Tibial nerve (tissue), 4 donors: ENCODE measurements around the gene CD302.

ENCODE experiments used
- CTCF ChIP-seq, 5 experiments: fragments of 200-600 bp in 3 of 5; fragments of 450-650 bp in 2 of 5; sonication (generic) in 3 of 5; IDR thresholded peaks; one replicate each; pipeline ENCODE4 v1.5.1; 2016 to 2019; ENCODE audit warnings: antibody characterized with exemption in 5 of 5, mild to moderate bottlenecking in 3 of 5, moderate library complexity in 2 of 5
- EP300 ChIP-seq, 2 donors: sonication (generic); formaldehyde crosslinking; IDR thresholded peaks; one replicate each; pipeline ENCODE4 v1.6.1; 2017; ENCODE audit warnings: antibody characterized with exemption in 2 of 2, mild to moderate bottlenecking in 1 of 2
- POLR2A ChIP-seq, 2 donors: fragments of 450-650 bp; IDR thresholded peaks; one replicate each; pipeline ENCODE4 v1.6.1; 2017; ENCODE audit warnings: antibody characterized with exemption in 2 of 2, mild to moderate bottlenecking in 2 of 2, moderate library complexity in 2 of 2

DNA sequence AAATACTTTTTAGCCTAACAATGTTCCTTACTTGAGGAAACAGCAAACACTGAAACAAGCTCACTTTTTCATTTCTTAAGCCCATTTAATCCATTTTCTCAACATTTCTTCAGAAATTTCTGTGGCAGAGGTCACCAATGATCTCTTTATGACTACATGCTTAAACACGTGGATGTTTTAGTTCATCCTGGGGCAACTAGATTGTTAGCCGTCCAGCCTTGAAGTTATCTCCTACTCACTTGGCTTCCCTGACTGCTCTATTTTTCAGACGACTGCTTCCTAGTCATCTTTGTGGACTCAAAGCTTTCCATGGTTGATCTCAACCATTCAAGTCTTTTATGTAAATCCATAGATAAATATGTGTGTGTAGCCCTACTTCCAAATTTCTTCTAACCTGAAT lies 24.1 kb downstream of the CD302 start:
- no peak for TF ChIP-seq CTCF (IDR thresholded peaks at IDR 0.05)
- TF ChIP-seq POLR2A (IDR thresholded peaks at IDR 0.05), result no peak
- no peak for TF ChIP-seq EP300 (IDR thresholded peaks at IDR 0.05)
